Large intestine (tissue), 3 donors: ENCODE measurements around the gene TTLL13. TPM values are rescaled to one million over a fixed set of nuclear protein-coding genes. Genes with fewer than 3 reads are reported as not detected.

Source experiments
- DNase-seq, 2 donors: peaks; one replicate each; pipeline versions ENCODE4 v3.0.0 to v3.0.0-alpha.2; 2013
- H3K27ac ChIP-seq: one replicate; pipeline ENCODE4 v1.5.1; 2013; ENCODE audit warnings: low read length
- H3K27me3 ChIP-seq: 2 replicates; pipeline ENCODE4 v1.6.1; 2013; ENCODE audit warnings: low read length; ENCODE audit not compliant: control insufficient read depth, insufficient read depth
- H3K36me3 ChIP-seq: 2 replicates; pipeline ENCODE4 v1.6.1; 2013; ENCODE audit warnings: low read length; ENCODE audit not compliant: control insufficient read depth, insufficient read depth
- H3K4me1 ChIP-seq: one replicate; pipeline ENCODE4 v1.6.1; 2013; ENCODE audit warnings: low read length; ENCODE audit not compliant: control insufficient read depth, insufficient read depth
- H3K4me3 ChIP-seq: one replicate; pipeline ENCODE4 v1.5.1; 2013; ENCODE audit warnings: low read length
- H3K9me3 ChIP-seq: one replicate; pipeline ENCODE4 v1.6.1; 2013; ENCODE audit warnings: mild to moderate bottlenecking, low read depth, low read length, moderate library complexity; ENCODE audit not compliant: control insufficient read depth
- WGBS: methylation state at CpG from one replicate; pipeline ENCODE4 v1.1.5; 2013; ENCODE audit warnings: low lambda C conversion rate; ENCODE audit not compliant: insufficient coverage; 5-methylcytosine and 5-hydroxymethylcytosine counted together
- polyA plus RNA-seq: library from polyadenylated mRNA; unstranded; fragments of 120-200 nt; gene quantifications from one replicate; pipeline ENCODE4 v1.2.1, GENCODE V29; 2013

TTLL13 gene
- polyA plus RNA-seq, 1 donor, result 0.33 TPM

GRCh38 chr15:90228960-90229359 lies 20.4 kb upstream of the TTLL13 start:
- Histone ChIP-seq H3K4me1 (peaks cover 25% of the 10 kb centered on the region), H3K27me3 (no peaks in the 10 kb centered on the region), H3K27ac (no peak overlapping the region), H3K36me3 (peaks cover 78% of the 10 kb centered on the region), H3K4me3 (no peak overlapping the region), H3K9me3 (no peaks in the 10 kb centered on the region)
- DNase-seq, result no peak
- WGBS, result no CpG with 5 or more reads among the region's 15 CpGs

- H3K36me3 ChIP-seq, result peaks cover 67% of the 10 kb centered on the region
- H3K27ac ChIP-seq, result peak overlapping the region; percentile 54
- WGBS, result no CpG with 5 or more reads among the region's 12 CpGs
- no peaks in the 10 kb centered on the region for H3K27me3 ChIP-seq
- peaks cover 31% of the 10 kb centered on the region for H3K4me1 ChIP-seq
- no peaks in the 10 kb centered on the region for H3K9me3 ChIP-seq
- no peak overlapping the region for H3K4me3 ChIP-seq
- peak; percentile 56 to 74 for DNase-seq
Observed at GRCh38 chr15:90230071-90230494, 19.3 kb upstream of the TTLL13 start.

- peak overlapping the region; percentile 54 for H3K27ac ChIP-seq
- no CpG with 5 or more reads among the region's 8 CpGs for WGBS
- peaks cover 62% of the 10 kb centered on the region for H3K36me3 ChIP-seq
- H3K27me3 ChIP-seq, result no peaks in the 10 kb centered on the region
- no peak overlapping the region for H3K4me3 ChIP-seq
- no peak for DNase-seq
- H3K9me3 ChIP-seq, result no peaks in the 10 kb centered on the region
- peaks cover 31% of the 10 kb centered on the region for H3K4me1 ChIP-seq
Observed at GRCh38 chr15:90230610-90231009, 18.7 kb upstream of the TTLL13 start.

- 80% methylated on average over 1 of the region's 27 CpGs for WGBS
- Histone ChIP-seq H3K27me3 (no peaks in the 10 kb centered on the region), H3K9me3 (no peaks in the 10 kb centered on the region), H3K4me1 (peaks cover 31% of the 10 kb centered on the region), H3K27ac (no peak overlapping the region), H3K36me3 (peaks cover 56% of the 10 kb centered on the region), H3K4me3 (no peak overlapping the region)
- DNase-seq, result peak in 1 of 2 donors; percentile 26
Observed at GRCh38 chr15:90231028-90232017, 18.0 kb upstream of the TTLL13 start.

- H3K4me3 ChIP-seq, result peak overlapping the region; percentile 82
- H3K36me3 ChIP-seq, result peaks cover 52% of the 10 kb centered on the region
- H3K9me3 ChIP-seq, result no peaks in the 10 kb centered on the region
- H3K27ac ChIP-seq, result peak overlapping the region; percentile 97
- peaks cover 31% of the 10 kb centered on the region for H3K4me1 ChIP-seq
- no CpG with 5 or more reads among the region's 13 CpGs for WGBS
- no peak for DNase-seq
- H3K27me3 ChIP-seq, result no peaks in the 10 kb centered on the region
Observed at GRCh38 chr15:90232196-90232595, 17.2 kb upstream of the TTLL13 start.

GRCh38 chr15:90232941-90233386 lies 16.4 kb upstream of the TTLL13 start:
- Histone ChIP-seq H3K9me3 (no peaks in the 10 kb centered on the region), H3K27me3 (no peaks in the 10 kb centered on the region), H3K4me1 (peaks cover 31% of the 10 kb centered on the region), H3K4me3 (peak overlapping the region; percentile 82), H3K36me3 (peaks cover 44% of the 10 kb centered on the region), H3K27ac (peak overlapping the region; percentile 97)
- WGBS, result 40% methylated on average over 2 of the region's 9 CpGs
- no peak for DNase-seq

GRCh38 chr15:90233387-90234095 lies 15.8 kb upstream of the TTLL13 start, which contains the start of gene CIB1:
CIB1 (minus strand) TSS chr15:90233941; CDS start chr15:90233885, 56 bp downstream.
- WGBS, result no CpG with 5 or more reads among the region's 63 CpGs
- Histone ChIP-seq H3K4me1 (peaks cover 31% of the 10 kb centered on the region), H3K36me3 (peaks cover 42% of the 10 kb centered on the region)

GRCh38 chr15:90234096-90234988 lies 15.0 kb upstream of the TTLL13 start, which contains the start of gene GDPGP1:
GDPGP1 (plus strand) TSS chr15:90234209; CDS start chr15:90240909, 6,700 bp downstream.
- peaks cover 38% of the 10 kb centered on the region for H3K36me3 ChIP-seq

More at GRCh38 chr15:90233387-90234095, 15.8 kb upstream of the TTLL13 start, which contains the start of gene CIB1:
- Histone ChIP-seq H3K9me3 (no peaks in the 10 kb centered on the region), H3K27ac (peak within 1 kb of the TSS; percentile 97), H3K4me3 (peak within 1 kb of the TSS; percentile 85), H3K27me3 (no peaks in the 10 kb centered on the region)
- peak; percentile 91 to 96 for DNase-seq

GRCh38 chr15:90239371-90239770 lies 10.0 kb upstream of the TTLL13 start:
- Histone ChIP-seq H3K27ac (no peak overlapping the region), H3K4me3 (no peak overlapping the region), H3K36me3 (peaks cover 28% of the 10 kb centered on the region), H3K4me1 (peaks cover 7% of the 10 kb centered on the region), H3K9me3 (no peaks in the 10 kb centered on the region), H3K27me3 (no peaks in the 10 kb centered on the region)
- DNase-seq, result no peak
- WGBS, result no CpG with 5 or more reads among the region's 3 CpGs

More at GRCh38 chr15:90234096-90234988, 15.0 kb upstream of the TTLL13 start, which contains the start of gene GDPGP1:
- Histone ChIP-seq H3K4me1 (peaks cover 31% of the 10 kb centered on the region), H3K9me3 (no peaks in the 10 kb centered on the region), H3K27me3 (no peaks in the 10 kb centered on the region), H3K27ac (peak within 1 kb of the TSS; percentile 97), H3K4me3 (peak within 1 kb of the TSS; percentile 85)
- WGBS, result 65% methylated on average over 2 of the region's 49 CpGs
- peak in 1 of 2 donors; percentile 99 for DNase-seq
